Bronchial epithelial cell (primary cell): ENCODE results near the gene TNRC6C. TPM values are rescaled to one million over a fixed set of nuclear protein-coding genes. Genes with fewer than 3 reads are reported as not detected.

Experiments
- DNase-seq: peaks from one replicate; pipeline ENCODE4 v3.0.0-alpha.2; 2010; ENCODE audit warnings: low read depth
- FAIRE-seq: peaks from 2 replicates; lab custom pipeline; 2011; peaks lifted over from hg19 to GRCh38; lab: Jason Lieb, UNC
- H3K27me3 ChIP-seq: 2 replicates; pipeline ENCODE4 v1.5.1; 2011; ENCODE audit warnings: low read length; ENCODE audit not compliant: control insufficient read depth, insufficient read depth
- H3K36me3 ChIP-seq: 2 replicates; pipeline ENCODE4 v1.5.1; 2011; ENCODE audit warnings: low read length; ENCODE audit not compliant: control insufficient read depth, insufficient read depth
- H3K4me3 ChIP-seq: 2 replicates; pipeline ENCODE4 v1.5.1; 2011; ENCODE audit warnings: mild to moderate bottlenecking, low read depth, low read length, control low read depth
- CTCF ChIP-seq: IDR thresholded peaks from 2 replicates; pipeline ENCODE4 v1.5.1; 2011; ENCODE audit warnings: mild to moderate bottlenecking, moderate library complexity, low read length, control low read depth, inconsistent platforms; ENCODE audit not compliant: insufficient read depth, severe bottlenecking
- total RNA-seq: library from RNA; depleted of rRNA; stranded (reverse); fragments of >200 nt; gene quantifications from 2 replicates; pipeline ENCODE4 v1.2.1, GENCODE V29; 2014

Gene TNRC6C
- total RNA-seq, 1 donor from 2014 or later: 0.79 TPM

GRCh38 chr17:78045316-78045715, 86.8 kb downstream of the TNRC6C start:
- Histone ChIP-seq H3K4me3 (no peak overlapping the region), H3K36me3 (no peaks in the 10 kb centered on the region), H3K27me3 (no peaks in the 10 kb centered on the region)
- no peak for DNase-seq
- no peak for FAIRE-seq
- TF ChIP-seq CTCF: no peak

- no peak for TF ChIP-seq CTCF
- DNase-seq: no peak
- no peak for FAIRE-seq
- H3K36me3 ChIP-seq: no peaks in the 10 kb centered on the region
- H3K27me3 ChIP-seq: no peaks in the 10 kb centered on the region
- no peak overlapping the region for H3K4me3 ChIP-seq
Observed at GRCh38 chr17:78046923-78047322, 88.4 kb downstream of the TNRC6C start.

- no peak for TF ChIP-seq CTCF
- no peak for DNase-seq
- no peak for FAIRE-seq
- no peaks in the 10 kb centered on the region for H3K27me3 ChIP-seq
- H3K36me3 ChIP-seq: no peaks in the 10 kb centered on the region
- H3K4me3 ChIP-seq: no peak overlapping the region
Observed at GRCh38 chr17:78048346-78049292, 90.1 kb downstream of the TNRC6C start.

- DNase-seq (no peak), FAIRE-seq (no peak)
- TF ChIP-seq CTCF: no peak
- Histone ChIP-seq H3K4me3 (no peak overlapping the region), H3K36me3 (no peaks in the 10 kb centered on the region), H3K27me3 (no peaks in the 10 kb centered on the region)
Observed at GRCh38 chr17:78049609-78050008, 91.1 kb downstream of the TNRC6C start.

- no peak for TF ChIP-seq CTCF
- no peak for DNase-seq
- no peak overlapping the region for H3K4me3 ChIP-seq
- no peak for FAIRE-seq
- H3K36me3 ChIP-seq: no peaks in the 10 kb centered on the region
- no peaks in the 10 kb centered on the region for H3K27me3 ChIP-seq
Observed at GRCh38 chr17:78051186-78051972, 92.9 kb downstream of the TNRC6C start.
